Kidney (tissue), 14 donors: ENCODE results near the gene RPLP1. TPM values are rescaled to one million over a fixed set of nuclear protein-coding genes. Genes with fewer than 3 reads are reported as not detected.

Experiments
- DNase-seq, 5 donors: peaks; one replicate each; pipeline ENCODE4 v3.0.0-alpha.2; 2013 to 2020
- FAIRE-seq: peaks from 2 replicates; lab custom pipeline; 2012; peaks lifted over from hg19 to GRCh38; lab: Jason Lieb, UNC
- H3K27ac ChIP-seq, 2 donors: one replicate each; pipeline ENCODE4 v1.7.0; 2013; ENCODE audit warnings: low read depth in 2 of 2, low read length in 2 of 2, inconsistent platforms in 1 of 2
- H3K27me3 ChIP-seq: one replicate; pipeline ENCODE4 v1.7.1; 2013; ENCODE audit warnings: low read length, inconsistent platforms; ENCODE audit not compliant: control insufficient read depth, insufficient read depth
- H3K36me3 ChIP-seq, 3 donors: one replicate each; pipeline versions ENCODE4 v1.7.0 to v1.7.1; 2013; ENCODE audit warnings: low read length in 3 of 3, control low read depth in 1 of 3, inconsistent platforms in 1 of 3; ENCODE audit not compliant: insufficient read depth in 3 of 3, control insufficient read depth in 2 of 3
- H3K4me1 ChIP-seq, 3 donors: one replicate each; pipeline versions ENCODE4 v1.7.0 to v1.7.1; 2013; ENCODE audit warnings: low read length in 3 of 3, inconsistent platforms in 1 of 3, low read depth in 1 of 3; ENCODE audit not compliant: control insufficient read depth in 2 of 3, insufficient read depth in 2 of 3
- H3K4me3 ChIP-seq, 3 donors: one replicate each; pipeline versions ENCODE4 v1.7.0 to v1.8.1; 2013; ENCODE audit warnings: low read length in 3 of 3, control low read depth in 1 of 3, inconsistent platforms in 1 of 3
- H3K9ac ChIP-seq, 3 donors: one replicate each; pipeline versions ENCODE4 v1.7.0 to v1.7.1; 2013; ENCODE audit warnings: low read length in 3 of 3, control low read depth in 1 of 3, inconsistent platforms in 1 of 3
- H3K9me3 ChIP-seq, 3 donors: one replicate each; pipeline versions ENCODE4 v1.7.0 to v1.7.1; 2013; ENCODE audit warnings: low read length in 3 of 3, control low read depth in 1 of 3, inconsistent platforms in 1 of 3; ENCODE audit not compliant: control insufficient read depth in 2 of 3, insufficient read depth in 1 of 3
- intact Hi-C: fragments of 100-400 bp; cut with DNase I; formaldehyde crosslinking; loops from one replicate; pipeline ENCODE4 v1.11.1; 2022
- polyA plus RNA-seq: library from polyadenylated mRNA; stranded (reverse); fragments of 350-450 nt; fragmentation: Illumina TruSeq; extraction: RNeasy Lipid Tissue Mini Kit (QIAGEN cat#74804); gene quantifications from one replicate; pipeline ENCODE4 v1.2.3, GENCODE V29; 2014; ENCODE audit warnings: low read depth, low replicate concordance; ENCODE audit not compliant: insufficient read depth
- total RNA-seq: library from RNA; stranded (reverse); fragmentation: NEBNext Ultra II Directional; extraction: Animal tissue kit (Norgen Biotek cat#: 25700); gene quantifications from one replicate; pipeline ENCODE4 v1.2.1, GENCODE V29; 2021
- TF ChIP-seq, protein P1 (sequence below): IDR thresholded peaks from 3 replicates; pipeline ENCODE4 v1.5.1; 2012; ENCODE audit warnings: mild to moderate bottlenecking, moderate library complexity, borderline replicate concordance; ENCODE audit not compliant: insufficient read depth; ENCODE audit errors: extremely low read depth
- donor health status: control.
- donor health status: control.
- donor health status: control.
- donor health status: control.
- donor health status: control.
- donor health status: DM: yes; HTN: yes; CAD: no.
- donor health status: Normal renal cell carcinoma (clear cell type).

The RPLP1 gene
- total and polyA plus RNA-seq, 2 donors from 2014 or later, result 1,303 to 2,805 TPM

- H3K4me3 ChIP-seq, result no peak overlapping the region
- H3K27me3 ChIP-seq, result no peaks in the 10 kb centered on the region
- TF ChIP-seq, protein P1, sequence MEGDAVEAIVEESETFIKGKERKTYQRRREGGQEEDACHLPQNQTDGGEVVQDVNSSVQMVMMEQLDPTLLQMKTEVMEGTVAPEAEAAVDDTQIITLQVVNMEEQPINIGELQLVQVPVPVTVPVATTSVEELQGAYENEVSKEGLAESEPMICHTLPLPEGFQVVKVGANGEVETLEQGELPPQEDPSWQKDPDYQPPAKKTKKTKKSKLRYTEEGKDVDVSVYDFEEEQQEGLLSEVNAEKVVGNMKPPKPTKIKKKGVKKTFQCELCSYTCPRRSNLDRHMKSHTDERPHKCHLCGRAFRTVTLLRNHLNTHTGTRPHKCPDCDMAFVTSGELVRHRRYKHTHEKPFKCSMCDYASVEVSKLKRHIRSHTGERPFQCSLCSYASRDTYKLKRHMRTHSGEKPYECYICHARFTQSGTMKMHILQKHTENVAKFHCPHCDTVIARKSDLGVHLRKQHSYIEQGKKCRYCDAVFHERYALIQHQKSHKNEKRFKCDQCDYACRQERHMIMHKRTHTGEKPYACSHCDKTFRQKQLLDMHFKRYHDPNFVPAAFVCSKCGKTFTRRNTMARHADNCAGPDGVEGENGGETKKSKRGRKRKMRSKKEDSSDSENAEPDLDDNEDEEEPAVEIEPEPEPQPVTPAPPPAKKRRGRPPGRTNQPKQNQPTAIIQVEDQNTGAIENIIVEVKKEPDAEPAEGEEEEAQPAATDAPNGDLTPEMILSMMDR, result no peak
- no peak for DNase-seq
- H3K27ac ChIP-seq, result no peak overlapping the region
- no peak overlapping the region for H3K9ac ChIP-seq
- H3K4me1 ChIP-seq, result peaks cover 0 to 4% (median 3%) of the 10 kb centered on the region in 3 donors
- FAIRE-seq, result no peak
- peaks cover 0 to 2% (median 0%) of the 10 kb centered on the region in 3 donors for H3K36me3 ChIP-seq
- intact Hi-C loops, result no loop called here
- H3K9me3 ChIP-seq, result no peaks in the 10 kb centered on the region
These were observed 35.0 kb upstream of the RPLP1 start for GRCh38 chr15:69417581-69417980.

GRCh38 chr15:69421498-69421897 lies 31.1 kb upstream of the RPLP1 start:
- TF ChIP-seq, protein P1, result no peak
- Histone ChIP-seq H3K9me3 (no peaks in the 10 kb centered on the region), H3K36me3 (peaks cover 0 to 4% (median 2%) of the 10 kb centered on the region in 3 donors), H3K4me3 (no peak overlapping the region), H3K27me3 (no peaks in the 10 kb centered on the region), H3K27ac (no peak overlapping the region), H3K9ac (no peak overlapping the region), H3K4me1 (no peaks in the 10 kb centered on the region)
- FAIRE-seq, result no peak
- no peak for DNase-seq
- intact Hi-C loops, result no loop called here

DNA sequence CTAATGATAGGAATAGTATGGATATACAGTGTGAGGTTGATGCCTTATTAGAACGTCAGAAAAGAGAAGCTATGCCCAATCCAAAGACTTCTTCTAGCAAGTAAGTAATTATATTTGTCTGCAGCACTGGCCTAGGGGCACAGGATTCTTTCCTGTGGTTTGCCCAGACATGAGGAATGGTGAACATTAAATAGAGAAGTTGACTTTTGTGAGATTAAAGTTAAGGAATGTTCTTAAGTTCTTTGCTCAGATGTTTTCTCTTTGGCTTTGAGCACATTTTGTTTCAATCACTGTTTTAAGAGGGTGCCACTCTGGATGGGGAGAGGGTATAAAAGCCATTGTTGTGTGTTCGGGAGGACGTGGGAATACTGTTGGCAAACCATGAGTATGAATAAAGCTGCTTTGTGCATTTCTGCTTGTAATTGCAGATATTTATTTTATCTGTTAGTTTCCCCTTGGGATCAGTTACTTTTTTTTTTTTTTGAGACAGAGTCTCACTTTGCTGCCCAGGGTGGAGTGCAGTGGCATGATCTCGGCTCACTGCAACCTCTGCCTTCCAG lies 30.2 kb upstream of the RPLP1 start:
- intact Hi-C loops, result no loop called here

More for the DNA sequence above, 30.2 kb upstream of the RPLP1 start:
- Histone ChIP-seq H3K36me3 (peaks cover 0 to 4% (median 2%) of the 10 kb centered on the region in 3 donors), H3K27me3 (no peaks in the 10 kb centered on the region), H3K4me1 (no peaks in the 10 kb centered on the region), H3K9me3 (no peaks in the 10 kb centered on the region), H3K9ac (no peak overlapping the region), H3K4me3 (no peak overlapping the region), H3K27ac (no peak overlapping the region)
- TF ChIP-seq, protein P1, result no peak
- DNase-seq (no peak), FAIRE-seq (no peak)
